T-helper 2 cell treated with Interferon-gamma antibody and Interleukin-4, amounts not matched to agents 5 μg/mL and 100 μg/mL, for 36 hours (primary cell): ENCODE measurements around the gene BCAS4.
A peak's percentile ranks its signal among the peaks of the same experiment; 100 is the strongest.

Experiments used
- DNase-seq: peaks from one replicate; pipeline ENCODE4 v3.0.0; 2021; ENCODE audit warnings: low spot score
- H3K27ac Mint-ChIP-seq: one replicate; pipeline ENCODE4 v1.8.0; 2021; ENCODE audit warnings: mild to moderate bottlenecking, mixed read lengths
- H3K27me3 Mint-ChIP-seq: one replicate; pipeline ENCODE4 v1.8.0; 2021; ENCODE audit warnings: low read depth, mixed read lengths
- H3K36me3 Mint-ChIP-seq: one replicate; pipeline ENCODE4 v1.8.0; 2021; ENCODE audit warnings: low read depth, mixed read lengths
- H3K4me1 Mint-ChIP-seq: one replicate; pipeline ENCODE4 v1.8.0; 2021; ENCODE audit warnings: low read depth, mixed read lengths
- H3K4me3 Mint-ChIP-seq: one replicate; pipeline ENCODE4 v1.8.0; 2022; ENCODE audit warnings: mild to moderate bottlenecking, moderate library complexity, mixed read lengths
- H3K9me3 Mint-ChIP-seq: one replicate; pipeline ENCODE4 v1.8.0; 2021; ENCODE audit warnings: mixed read lengths

The BCAS4 gene

GRCh38 chr20:50911716-50912115 is 116.9 kb downstream of the BCAS4 start:
- Mint-ChIP-seq H3K4me1 (peaks cover 48% of the 10 kb centered on the region), H3K27ac (peak overlapping the region; percentile 18), H3K4me3 (no peak overlapping the region), H3K9me3 (no peaks in the 10 kb centered on the region), H3K36me3 (peaks cover 24% of the 10 kb centered on the region), H3K27me3 (no peaks in the 10 kb centered on the region)
- no peak for DNase-seq

GRCh38 chr20:50913690-50914375 is 119.0 kb downstream of the BCAS4 start:
- H3K36me3 Mint-ChIP-seq: peaks cover 30% of the 10 kb centered on the region
- DNase-seq: peak; percentile 34
- peak overlapping the region; percentile 55 for H3K27ac Mint-ChIP-seq
- peaks cover 57% of the 10 kb centered on the region for H3K4me1 Mint-ChIP-seq
- no peaks in the 10 kb centered on the region for H3K9me3 Mint-ChIP-seq
- H3K27me3 Mint-ChIP-seq: no peaks in the 10 kb centered on the region
- H3K4me3 Mint-ChIP-seq: no peak overlapping the region

- Mint-ChIP-seq H3K27me3 (no peaks in the 10 kb centered on the region), H3K4me1 (peaks cover 50% of the 10 kb centered on the region), H3K4me3 (no peak overlapping the region), H3K27ac (no peak overlapping the region), H3K9me3 (no peaks in the 10 kb centered on the region), H3K36me3 (peaks cover 25% of the 10 kb centered on the region)
- no peak for DNase-seq
These were observed 120.6 kb downstream of the BCAS4 start for GRCh38 chr20:50915424-50915823.

- DNase-seq: no peak
- no peak overlapping the region for H3K27ac Mint-ChIP-seq
- H3K9me3 Mint-ChIP-seq: no peaks in the 10 kb centered on the region
- no peak overlapping the region for H3K4me3 Mint-ChIP-seq
- peaks cover 44% of the 10 kb centered on the region for H3K4me1 Mint-ChIP-seq
- no peaks in the 10 kb centered on the region for H3K27me3 Mint-ChIP-seq
- H3K36me3 Mint-ChIP-seq: peaks cover 25% of the 10 kb centered on the region
These were observed 121.4 kb downstream of the BCAS4 start for GRCh38 chr20:50916257-50916656.

GRCh38 chr20:50916934-50917333 is 122.1 kb downstream of the BCAS4 start:
- no peak for DNase-seq
- peaks cover 25% of the 10 kb centered on the region for H3K36me3 Mint-ChIP-seq
- H3K4me1 Mint-ChIP-seq: peaks cover 37% of the 10 kb centered on the region
- H3K9me3 Mint-ChIP-seq: no peaks in the 10 kb centered on the region
- H3K27me3 Mint-ChIP-seq: no peaks in the 10 kb centered on the region
- H3K27ac Mint-ChIP-seq: peak overlapping the region; percentile 41
- no peak overlapping the region for H3K4me3 Mint-ChIP-seq

- DNase-seq: no peak
- H3K27ac Mint-ChIP-seq: no peak overlapping the region
- no peaks in the 10 kb centered on the region for H3K9me3 Mint-ChIP-seq
- no peaks in the 10 kb centered on the region for H3K27me3 Mint-ChIP-seq
- no peak overlapping the region for H3K4me3 Mint-ChIP-seq
- peaks cover 39% of the 10 kb centered on the region for H3K4me1 Mint-ChIP-seq
- H3K36me3 Mint-ChIP-seq: peaks cover 27% of the 10 kb centered on the region
These were observed 123.5 kb downstream of the BCAS4 start for GRCh38 chr20:50918403-50918802.

GRCh38 chr20:50919567-50919966 is 124.7 kb downstream of the BCAS4 start:
- no peak for DNase-seq
- Mint-ChIP-seq H3K4me3 (no peak overlapping the region), H3K27me3 (no peaks in the 10 kb centered on the region), H3K4me1 (peaks cover 33% of the 10 kb centered on the region), H3K27ac (no peak overlapping the region), H3K9me3 (no peaks in the 10 kb centered on the region), H3K36me3 (peaks cover 23% of the 10 kb centered on the region)

- Mint-ChIP-seq H3K27ac (no peak overlapping the region), H3K9me3 (no peaks in the 10 kb centered on the region), H3K27me3 (no peaks in the 10 kb centered on the region), H3K36me3 (peaks cover 32% of the 10 kb centered on the region), H3K4me3 (no peak overlapping the region), H3K4me1 (peaks cover 36% of the 10 kb centered on the region)
- DNase-seq: no peak
These were observed 126.1 kb downstream of the BCAS4 start for GRCh38 chr20:50920997-50921396.

GRCh38 chr20:50921803-50922501 is 127.1 kb downstream of the BCAS4 start:
- H3K4me3 Mint-ChIP-seq: no peak overlapping the region
- no peaks in the 10 kb centered on the region for H3K27me3 Mint-ChIP-seq
- H3K9me3 Mint-ChIP-seq: no peaks in the 10 kb centered on the region
- peaks cover 26% of the 10 kb centered on the region for H3K36me3 Mint-ChIP-seq
- H3K4me1 Mint-ChIP-seq: peaks cover 29% of the 10 kb centered on the region
- DNase-seq: no peak
- no peak overlapping the region for H3K27ac Mint-ChIP-seq

- Mint-ChIP-seq H3K4me1 (peaks cover 41% of the 10 kb centered on the region), H3K27me3 (no peaks in the 10 kb centered on the region), H3K4me3 (no peak overlapping the region), H3K9me3 (no peaks in the 10 kb centered on the region), H3K27ac (no peak overlapping the region), H3K36me3 (peaks cover 42% of the 10 kb centered on the region)
- no peak for DNase-seq
These were observed 129.5 kb downstream of the BCAS4 start for GRCh38 chr20:50924261-50924920.

GRCh38 chr20:50926530-50926929 is 131.7 kb downstream of the BCAS4 start:
- Mint-ChIP-seq H3K9me3 (no peaks in the 10 kb centered on the region), H3K27ac (no peak overlapping the region), H3K36me3 (peaks cover 45% of the 10 kb centered on the region), H3K4me1 (peaks cover 48% of the 10 kb centered on the region), H3K4me3 (no peak overlapping the region), H3K27me3 (no peaks in the 10 kb centered on the region)
- DNase-seq: no peak
